ENCODE data around the gene MAP7D1. TPM values are rescaled to one million over a fixed set of nuclear protein-coding genes. Genes with fewer than 3 reads are reported as not detected.
A peak's percentile ranks its signal among the peaks of the same experiment; 100 is the strongest.

The MAP7D1 gene
- total and polyA plus RNA-seq, 2 donors (not counting 3 experiments of a cell fraction or from before 2014, with no cell fraction given), result 69.7 to 193 TPM

GRCh38 chr1:36172983-36173382 lies 17.0 kb downstream of the MAP7D1 start:
- BruUV-seq (replicated peaks), result no TSS peak
- peaks cover 27 to 68% of the 10 kb centered on the region in 2 experiments for H3K36me3 ChIP-seq (ENCODE audit: control insufficient read depth in 2 of 2, extremely low read depth in 1 of 2, insufficient read depth in 2 of 2, low read length in 2 of 2)
- POLR2A ChIA-PET, result interaction anchor here (1.2 kb wide), 1 partner anchor 12 kb away, joined by 6 read pairs; no protein-coding TSS in a partner anchor
- H3K4me2 ChIP-seq (ENCODE audit: insufficient read depth, low read length), result peak overlapping the region; percentile 7
- H2AFZ ChIP-seq (ENCODE audit: low read depth, low read length), result no peak overlapping the region
- DNase-seq (ENCODE audit: low read depth, low spot score), result peak; percentile 49
- no peak for TF ChIP-seq MYC (IDR thresholded peaks at IDR 0.05; ENCODE audit: low read depth, low read length)
- no peak for TF ChIP-seq EZH2 (IDR thresholded peaks at IDR 0.05; ENCODE audit: borderline replicate concordance, low read depth, low read length, severe bottlenecking)
- peak; percentile 82 for TF ChIP-seq FOS (IDR thresholded peaks at IDR 0.05; ENCODE audit: borderline replicate concordance, insufficient read depth, low read length)
- TF ChIP-seq POLR2AphosphoS5 (IDR thresholded peaks at IDR 0.05; ENCODE audit: insufficient read depth, low read depth, low read length), result peak; percentile 45
- peak; percentile 75 for TF ChIP-seq JUN (IDR thresholded peaks at IDR 0.05; ENCODE audit: borderline replicate concordance, insufficient read depth, insufficient read length, low read depth)
- TF ChIP-seq GATA2 (IDR thresholded peaks at IDR 0.05; ENCODE audit: insufficient read depth, insufficient read length, low read depth, low read length), result no peak
- peaks cover 60% of the 10 kb centered on the region for H3K79me2 ChIP-seq (ENCODE audit: control insufficient read depth, insufficient read depth, low read length)
- H3K9me1 ChIP-seq (replicated peaks; ENCODE audit: control insufficient read depth, extremely low read depth, insufficient read depth, low read length), result no peaks in the 10 kb centered on the region
- peak overlapping the region; percentile 56 for H3K27ac ChIP-seq (ENCODE audit: insufficient read depth, low read depth, low read length)
- H3K9ac ChIP-seq (replicated peaks; ENCODE audit: extremely low read depth, insufficient read depth, low read length), result no peak overlapping the region
- dilution Hi-C loops (cut with MboI; ENCODE audit: extremely low pct_ligation_motif_present, low sequenced_read_pairs) (no loop called here), intact Hi-C loops (cut with micrococcal nuclease) (loop anchor here (1.0 to 2.0 kb wide), 3 partner anchors 12 to 24 kb away; partner anchors contain the start of genes MAP7D1 and TRAPPC3)
- peak; percentile 95 for FAIRE-seq
- peaks cover 19% of the 10 kb centered on the region for H3K4me1 ChIP-seq (ENCODE audit: control insufficient read depth, extremely low read depth, insufficient read depth, low read length)
- no peaks in the 10 kb centered on the region for H3K9me3 ChIP-seq (replicated peaks; ENCODE audit: control insufficient read depth, insufficient read depth, low read length)
- H3K27me3 ChIP-seq (ENCODE audit: control insufficient read depth in 2 of 2, insufficient read depth in 2 of 2, low read length in 2 of 2), result no peaks in the 10 kb centered on the region
- no peak overlapping the region for H3K4me3 ChIP-seq (replicated peaks in 1 of 3; ENCODE audit: insufficient read depth in 1 of 3, low read depth in 1 of 3, low read length in 3 of 3)
- no peaks in the 10 kb centered on the region for H4K20me1 ChIP-seq (replicated peaks; ENCODE audit: control insufficient read depth, extremely low read depth, insufficient read depth, low read length)
- CTCF ChIA-PET, result interaction anchor here (0.6 to 2.9 kb wide), 7 partner anchors 10 to 113 kb away, joined by 3 to 23 read pairs (median 5); partner anchors contain the start of gene TRAPPC3

GRCh38 chr1:36174713-36175112 lies 18.8 kb downstream of the MAP7D1 start:
- Histone ChIP-seq H3K27me3 (ENCODE audit: control insufficient read depth in 2 of 2, insufficient read depth in 2 of 2, low read length in 2 of 2) (no peaks in the 10 kb centered on the region), H3K79me2 (ENCODE audit: control insufficient read depth, insufficient read depth, low read length) (peaks cover 48% of the 10 kb centered on the region), H3K9me3 (replicated peaks; ENCODE audit: control insufficient read depth, insufficient read depth, low read length) (no peaks in the 10 kb centered on the region), H3K27ac (ENCODE audit: insufficient read depth, low read depth, low read length) (peak overlapping the region; percentile 19), H3K4me1 (ENCODE audit: control insufficient read depth, extremely low read depth, insufficient read depth, low read length) (peaks cover 19% of the 10 kb centered on the region), H3K9me1 (replicated peaks; ENCODE audit: control insufficient read depth, extremely low read depth, insufficient read depth, low read length) (no peaks in the 10 kb centered on the region), H3K4me3 (replicated peaks in 1 of 3; ENCODE audit: insufficient read depth in 1 of 3, low read depth in 1 of 3, low read length in 3 of 3) (no peak overlapping the region), H3K4me2 (ENCODE audit: insufficient read depth, low read length) (no peak overlapping the region), H3K36me3 (ENCODE audit: control insufficient read depth in 2 of 2, extremely low read depth in 1 of 2, insufficient read depth in 2 of 2, low read length in 2 of 2) (peaks cover 27 to 76% of the 10 kb centered on the region in 2 experiments), H2AFZ (ENCODE audit: low read depth, low read length) (no peak overlapping the region), H4K20me1 (replicated peaks; ENCODE audit: control insufficient read depth, extremely low read depth, insufficient read depth, low read length) (no peaks in the 10 kb centered on the region), H3K9ac (replicated peaks; ENCODE audit: extremely low read depth, insufficient read depth, low read length) (no peak overlapping the region)
- ChIA-PET POLR2A (no interaction called here), CTCF (interaction anchor here (1.5 to 2.1 kb wide), 2 partner anchors 13 to 111 kb away, joined by 5 read pairs; no protein-coding TSS in a partner anchor)
- dilution Hi-C loops (cut with MboI; ENCODE audit: extremely low pct_ligation_motif_present, low sequenced_read_pairs) (no loop called here), intact Hi-C loops (cut with micrococcal nuclease) (no loop called here)
- BruUV-seq (replicated peaks), result no TSS peak
- TF ChIP-seq FOS (IDR thresholded peaks at IDR 0.05; ENCODE audit: borderline replicate concordance, insufficient read depth, low read length) (no peak), JUN (IDR thresholded peaks at IDR 0.05; ENCODE audit: borderline replicate concordance, insufficient read depth, insufficient read length, low read depth) (no peak), POLR2AphosphoS5 (IDR thresholded peaks at IDR 0.05; ENCODE audit: insufficient read depth, low read depth, low read length) (no peak), POLR2A (IDR thresholded peaks at IDR 0.05; ENCODE audit: low read depth, low read length) (no peak), MAX (IDR thresholded peaks at IDR 0.05; ENCODE audit: insufficient read depth, insufficient read length) (no peak), GATA2 (IDR thresholded peaks at IDR 0.05; ENCODE audit: insufficient read depth, insufficient read length, low read depth, low read length) (no peak), CTCF (IDR thresholded peaks at IDR 0.05; ENCODE audit: extremely low read depth in 1 of 2, insufficient read depth in 1 of 2, low read depth in 1 of 2, low read length in 2 of 2) (no peak), MYC (IDR thresholded peaks at IDR 0.05; ENCODE audit: low read depth, low read length) (no peak), EZH2 (IDR thresholded peaks at IDR 0.05; ENCODE audit: borderline replicate concordance, low read depth, low read length, severe bottlenecking) (no peak)
- FAIRE-seq, result no peak
- DNase-seq (ENCODE audit: low read depth, low spot score), result no peak
